DND-41 (cell line): ENCODE data around the gene MACROD2.

Source experiments
- ATAC-seq: fragments of 200-7000 bp; cut with Tn5 transposase; 3 replicates; pipeline ENCODE4 v1.9.1; 2021; ENCODE audit warnings: low read depth; ENCODE audit not compliant: insufficient read depth
- DNase-seq: peaks from one replicate; pipeline ENCODE4 v3.0.0-alpha.2; 2020
- H2AFZ ChIP-seq: 2 replicates; pipeline ENCODE4 v1.6.0; 2012; ENCODE audit warnings: low read depth, low read length
- H3K27ac ChIP-seq: 2 replicates; pipeline ENCODE4 v1.5.1; 2012; ENCODE audit warnings: low read length, inconsistent platforms
- H3K27me3 ChIP-seq: fragments of 200-600 bp; sonication (generic); 2 replicates; pipeline ENCODE4 v1.6.0; 2012; ENCODE audit warnings: low read length, mild to moderate bottlenecking, inconsistent platforms; ENCODE audit not compliant: insufficient read depth, poor library complexity
- H3K36me3 ChIP-seq: 2 replicates; pipeline ENCODE4 v1.5.1; 2012; ENCODE audit warnings: low read length, inconsistent platforms; ENCODE audit not compliant: insufficient read depth
- H3K4me1 ChIP-seq: 2 replicates; pipeline ENCODE4 v1.5.1; 2012; ENCODE audit warnings: mild to moderate bottlenecking, low read length; ENCODE audit not compliant: insufficient read depth
- H3K4me2 ChIP-seq: 2 replicates; pipeline ENCODE4 v1.6.0; 2012; ENCODE audit warnings: mild to moderate bottlenecking, moderate library complexity, low read length, inconsistent platforms; ENCODE audit not compliant: insufficient read depth
- H3K4me3 ChIP-seq, 2 experiments: fragments of 200-600 bp in 1 of 2; shearing (Covaris generic) in 1 of 2; 2 replicates each; pipeline ENCODE4 v1.5.1; 2012 to 2016; ENCODE audit warnings: inconsistent platforms in 2 of 2, low read length in 2 of 2, mild to moderate bottlenecking in 2 of 2, low read depth in 1 of 2, moderate library complexity in 1 of 2
- H3K79me2 ChIP-seq: 2 replicates; pipeline ENCODE4 v1.6.0; 2012; ENCODE audit warnings: low read length, inconsistent platforms; ENCODE audit not compliant: insufficient read depth
- H3K9ac ChIP-seq: 2 replicates; pipeline ENCODE4 v1.6.0; 2012; ENCODE audit warnings: low read depth, mild to moderate bottlenecking, inconsistent platforms, low read length, moderate library complexity
- H3K9me3 ChIP-seq: 2 replicates; pipeline ENCODE4 v1.5.1; 2012; ENCODE audit warnings: low read length, moderate library complexity, mild to moderate bottlenecking, inconsistent platforms; ENCODE audit not compliant: insufficient read depth, severe bottlenecking
- H4K20me1 ChIP-seq: 2 replicates; pipeline ENCODE4 v1.6.0; 2012; ENCODE audit warnings: low read length; ENCODE audit not compliant: insufficient read depth
- CTCF ChIP-seq: IDR thresholded peaks from 2 replicates; pipeline ENCODE4 v1.5.1; 2012; ENCODE audit warnings: borderline replicate concordance, low read length, moderate library complexity, mild to moderate bottlenecking; ENCODE audit not compliant: poor library complexity, severe bottlenecking; ENCODE audit errors: extremely low read depth
- EZH2 ChIP-seq: IDR thresholded peaks from 3 replicates; pipeline ENCODE4 v1.6.1; 2012; ENCODE audit warnings: borderline replicate concordance, low read depth, mild to moderate bottlenecking, moderate library complexity, low read length, inconsistent platforms; ENCODE audit not compliant: severe bottlenecking

The MACROD2 gene

DNA sequence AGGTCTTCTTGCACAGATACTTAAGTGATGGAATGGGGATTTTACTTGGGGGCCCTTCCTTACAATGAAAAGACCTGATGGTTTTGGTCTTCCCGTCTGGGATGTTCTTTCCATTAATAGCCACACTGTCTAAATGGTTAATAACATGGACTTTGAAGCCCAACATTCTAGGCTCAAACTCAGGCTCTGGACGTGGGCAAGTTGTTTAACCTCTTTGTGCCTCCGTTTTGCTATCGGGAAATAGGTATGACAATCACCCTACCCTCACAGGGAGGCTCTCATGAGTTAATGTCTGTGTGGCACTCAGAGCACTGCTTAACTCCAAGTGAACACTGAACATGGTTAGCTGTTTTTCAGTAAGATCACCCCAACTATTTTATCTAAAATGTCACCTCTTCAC, 702.8 kb downstream of the MACROD2 start:
- Histone ChIP-seq H3K9ac (no peak overlapping the region), H3K27ac (no peak overlapping the region), H3K36me3 (no peaks in the 10 kb centered on the region), H3K4me2 (no peak overlapping the region), H3K9me3 (no peaks in the 10 kb centered on the region), H3K4me3 (no peak overlapping the region), H3K79me2 (no peaks in the 10 kb centered on the region), H3K27me3 (peaks cover 3% of the 10 kb centered on the region), H3K4me1 (no peaks in the 10 kb centered on the region), H2AFZ (no peak overlapping the region), H4K20me1 (no peaks in the 10 kb centered on the region)
- ATAC-seq (no peak), DNase-seq (no peak)
- TF ChIP-seq EZH2 (no peak), CTCF (no peak)

GRCh38 chr20:14698605-14699373, 703.5 kb downstream of the MACROD2 start:
- Histone ChIP-seq H3K4me1 (no peaks in the 10 kb centered on the region), H3K27ac (no peak overlapping the region), H3K4me3 (no peak overlapping the region), H3K9me3 (no peaks in the 10 kb centered on the region), H3K9ac (no peak overlapping the region), H3K36me3 (no peaks in the 10 kb centered on the region), H4K20me1 (no peaks in the 10 kb centered on the region), H2AFZ (no peak overlapping the region), H3K27me3 (peaks cover 3% of the 10 kb centered on the region), H3K4me2 (no peak overlapping the region), H3K79me2 (no peaks in the 10 kb centered on the region)
- no peak for TF ChIP-seq CTCF
- TF ChIP-seq EZH2, result no peak
- ATAC-seq (no peak), DNase-seq (no peak)

DNA sequence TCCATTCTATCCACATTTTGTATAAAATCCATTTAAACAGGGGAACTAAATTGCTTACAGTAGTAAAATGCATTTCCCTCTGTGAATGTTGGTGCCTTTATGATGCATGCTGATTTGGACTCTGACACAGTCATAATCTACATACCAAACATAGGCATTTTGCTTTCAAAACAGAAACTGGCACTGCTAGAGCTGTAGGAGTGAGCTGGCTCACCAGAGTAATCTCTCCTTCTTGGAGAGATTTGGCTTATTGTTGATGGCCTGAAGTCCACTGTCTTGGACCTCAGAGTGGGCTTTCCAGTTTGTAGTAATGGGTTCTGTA, 705.3 kb downstream of the MACROD2 start:
- ATAC-seq (no peak), DNase-seq (no peak)
- Histone ChIP-seq H3K9me3 (no peaks in the 10 kb centered on the region), H3K4me2 (no peak overlapping the region), H3K9ac (no peak overlapping the region), H3K36me3 (no peaks in the 10 kb centered on the region), H4K20me1 (no peaks in the 10 kb centered on the region), H3K27ac (no peak overlapping the region), H3K27me3 (peaks cover 3% of the 10 kb centered on the region), H3K4me3 (no peak overlapping the region), H3K4me1 (no peaks in the 10 kb centered on the region), H2AFZ (no peak overlapping the region), H3K79me2 (no peaks in the 10 kb centered on the region)
- no peak for TF ChIP-seq EZH2
- no peak for TF ChIP-seq CTCF

- ATAC-seq, result no peak
- H2AFZ ChIP-seq, result no peak overlapping the region
- H3K27ac ChIP-seq, result no peak overlapping the region
- no peak overlapping the region for H3K4me3 ChIP-seq
- H3K9me3 ChIP-seq, result no peaks in the 10 kb centered on the region
- no peaks in the 10 kb centered on the region for H3K79me2 ChIP-seq
- H3K4me1 ChIP-seq, result no peaks in the 10 kb centered on the region
- no peaks in the 10 kb centered on the region for H4K20me1 ChIP-seq
- H3K27me3 ChIP-seq, result peaks cover 3% of the 10 kb centered on the region
- no peak for DNase-seq
- H3K4me2 ChIP-seq, result no peak overlapping the region
- no peak overlapping the region for H3K9ac ChIP-seq
- no peak for TF ChIP-seq CTCF
- TF ChIP-seq EZH2, result no peak
- no peaks in the 10 kb centered on the region for H3K36me3 ChIP-seq
Measured at GRCh38 chr20:14701326-14701725, 706.0 kb downstream of the MACROD2 start.
